Heart right ventricle (tissue), 16 donors: Measurements from ENCODE around the gene NOSIP. TPM values are rescaled to one million over a fixed set of nuclear protein-coding genes. Genes with fewer than 3 reads are reported as not detected.

ENCODE experiments used
- ATAC-seq, 8 donors: fragments of 200-7000 bp; cut with Tn5 transposase; one replicate each; pipeline ENCODE4 v1.9.1; 2020; ENCODE audit warnings: mild to moderate bottlenecking in 8 of 8, moderate library complexity in 8 of 8, moderate number of reproducible peaks in 1 of 8
- DNase-seq, 2 donors: peaks; one replicate each; pipeline ENCODE4 v3.0.0-alpha.2; 2020
- H3K27ac ChIP-seq, 10 donors: fragments of 200-600 bp; sonication (generic) in 2 of 10; one replicate each; pipeline versions ENCODE4 v1.5.0 to v1.8.0; 2020 to 2022; ENCODE audit warnings: mild to moderate bottlenecking in 3 of 10
- H3K27me3 ChIP-seq, 7 donors: fragments of 200-600 bp; one replicate each; pipeline ENCODE4 v1.8.0; 2021 to 2022; ENCODE audit warnings: mild to moderate bottlenecking in 2 of 7
- H3K36me3 ChIP-seq, 9 donors: fragments of 200-600 bp; sonication (generic) in 1 of 9; one replicate each; pipeline versions ENCODE4 v1.5.0 to v1.8.0; 2020 to 2022; ENCODE audit warnings: mild to moderate bottlenecking in 2 of 9
- H3K4me1 ChIP-seq, 9 donors: fragments of 200-600 bp; sonication (generic) in 1 of 9; one replicate each; pipeline versions ENCODE4 v1.5.0 to v1.8.0; 2020 to 2022; ENCODE audit warnings: mild to moderate bottlenecking in 4 of 9
- H3K4me3 ChIP-seq, 10 donors: fragments of 200-600 bp; sonication (generic) in 2 of 10; one replicate each; pipeline versions ENCODE4 v1.5.0 to v1.8.0; 2020 to 2022; ENCODE audit warnings: mild to moderate bottlenecking in 7 of 10, moderate library complexity in 2 of 10
- H3K9me3 ChIP-seq, 11 donors: fragments of 200-600 bp in 10 of 11; sonication (generic) in 2 of 11; one replicate each; pipeline versions ENCODE4 v1.5.0 to v1.8.0; 2013 to 2022; ENCODE audit warnings: mild to moderate bottlenecking in 2 of 11, control low read depth in 1 of 11, moderate library complexity in 1 of 11
- WGBS, 2 donors: extraction: QIAGEN DNeasy Blood & Tissue Kit; methylation state at CpG; one replicate each; pipeline ENCODE4 v1.1.7; 2013; ENCODE audit warnings: inconsistent platforms in 1 of 2; 5-methylcytosine and 5-hydroxymethylcytosine counted together
- intact Hi-C, 10 donors: fragments of 100-400 bp; cut with DNase I; formaldehyde crosslinking; loops; one replicate each; pipeline versions ENCODE4 v1.11.1 to v1.14.2; 2022
- polyA plus RNA-seq, 2 donors: library from polyadenylated mRNA; stranded (reverse); fragments of 200-250 nt; gene quantifications; one replicate each; pipeline ENCODE4 v1.2.3, GENCODE V29; 2013
- total RNA-seq, 10 donors: library from RNA; stranded (reverse); fragmentation: NEBNext Ultra II Directional in 3 of 10; extraction: Animal tissue kit (Norgen Biotek cat#: 25700) in 3 of 10; gene quantifications; one replicate each; pipeline versions ENCODE4 v1.2.1 to v1.2.4, GENCODE V29; 2021 to 2023
- TF ChIP-seq, protein P1 (sequence below), 9 donors: fragments of 200-600 bp; sonication (generic) in 2 of 9; IDR thresholded peaks; one replicate each; pipeline versions ENCODE4 v1.5.0 to v1.8.0; 2021 to 2022; ENCODE audit warnings: antibody characterized with exemption in 9 of 9, mild to moderate bottlenecking in 5 of 9, moderate library complexity in 1 of 9
- donor health status: Arrhythmogenic right ventricular cardiomyopathy.
- donor health status: ischemic (EF 13 %, LVEDD 7.1; RV severe dilation, severe dysfunction).
- donor health status: healthy with polysubstance abuse.
- donor health status: DM: no; HTN: yes; CAD: no.
- donor health status: DM: no; HTN: no; CAD: no.
- donor health status: ischemic (EF 25% LVEDD 6.9; RV normal size, moderate dysfunction).
- donor health status: ischemic (EF 25% LVEDD 5.7; RV mildly dilated, moderate dysfunction).
- donor health status: healthy.
- donor health status: DM: yes; HTN: yes; CAD: no.
- donor health status: Ischemic cardiomyopathy.
- donor health status: ischemic (EF 35%, LVEDD 5.7; RV mildly dilated, moderate dysfunction).
- donor health status: nonischemic (EF 11% LVEDD 7.7; RV severe dilation, severe dysfunction).
- donor health status: DM: yes; HTN: yes; CAD: no.
- donor health status: PGD.
- donor health status: ischemic (EF 29% LVEDD 5.4; RV normal size, mild dysfunction).
- donor health status: nonischemic (EF 23%, LVEDD 6.1; RV moderate dilation, normal function).

The NOSIP gene
- total and polyA plus RNA-seq, 12 donors, result 38.0 to 120 (median 46.6) TPM

GRCh38 chr19:49590071-49590970 lies 10.0 kb upstream of the NOSIP start:
- Histone ChIP-seq H3K27ac (peak overlapping the region; percentile 76 to 98 (median 92)), H3K4me3 (peak overlapping the region; percentile 65 to 89 (median 81)), H3K36me3 (peaks cover 0 to 20% (median 11%) of the 10 kb centered on the region in 9 donors), H3K4me1 (peaks cover 6 to 37% (median 22%) of the 10 kb centered on the region in 9 donors), H3K9me3 (no peaks in the 10 kb centered on the region), H3K27me3 (no peaks in the 10 kb centered on the region)
- 0% methylated on average over 58 of the region's 58 CpGs for WGBS, 2 donors
- intact Hi-C loops, result loop anchor here in 8 of 10 donors (1.0 to 10.0 kb wide), 8 partner anchors 47 to 87 kb away; partner anchors contain the start of genes BCL2L12 (in 3 of the 8), IRF3 (in 3 of the 8), PRMT1 (in 3 of the 8) and RRAS (in 3 of the 8)
- ATAC-seq (peak; percentile 79 to 91 (median 88)), DNase-seq (peak; percentile 94 to 95)
- TF ChIP-seq, protein P1, sequence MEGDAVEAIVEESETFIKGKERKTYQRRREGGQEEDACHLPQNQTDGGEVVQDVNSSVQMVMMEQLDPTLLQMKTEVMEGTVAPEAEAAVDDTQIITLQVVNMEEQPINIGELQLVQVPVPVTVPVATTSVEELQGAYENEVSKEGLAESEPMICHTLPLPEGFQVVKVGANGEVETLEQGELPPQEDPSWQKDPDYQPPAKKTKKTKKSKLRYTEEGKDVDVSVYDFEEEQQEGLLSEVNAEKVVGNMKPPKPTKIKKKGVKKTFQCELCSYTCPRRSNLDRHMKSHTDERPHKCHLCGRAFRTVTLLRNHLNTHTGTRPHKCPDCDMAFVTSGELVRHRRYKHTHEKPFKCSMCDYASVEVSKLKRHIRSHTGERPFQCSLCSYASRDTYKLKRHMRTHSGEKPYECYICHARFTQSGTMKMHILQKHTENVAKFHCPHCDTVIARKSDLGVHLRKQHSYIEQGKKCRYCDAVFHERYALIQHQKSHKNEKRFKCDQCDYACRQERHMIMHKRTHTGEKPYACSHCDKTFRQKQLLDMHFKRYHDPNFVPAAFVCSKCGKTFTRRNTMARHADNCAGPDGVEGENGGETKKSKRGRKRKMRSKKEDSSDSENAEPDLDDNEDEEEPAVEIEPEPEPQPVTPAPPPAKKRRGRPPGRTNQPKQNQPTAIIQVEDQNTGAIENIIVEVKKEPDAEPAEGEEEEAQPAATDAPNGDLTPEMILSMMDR (IDR thresholded peaks at IDR 0.05), result peak in 3 of 9 donors; percentile 10 to 25 (median 25)

- TF ChIP-seq, protein P1 (IDR thresholded peaks at IDR 0.05), result no peak
- Histone ChIP-seq H3K4me3 (peak overlapping the region in 4 of 10 donors; percentile 74 to 86 (median 82)), H3K27ac (peak overlapping the region in 9 of 10 donors; percentile 85 to 98 (median 92)), H3K27me3 (no peaks in the 10 kb centered on the region), H3K9me3 (no peaks in the 10 kb centered on the region), H3K36me3 (peaks cover 0 to 11% (median 7%) of the 10 kb centered on the region in 9 donors), H3K4me1 (peaks cover 6 to 37% (median 21%) of the 10 kb centered on the region in 9 donors)
- intact Hi-C loops, result loop anchor here in 1 of 10 donors (10.0 kb wide), 1 partner anchor 85 kb away; the partner anchor contains the start of gene PRMT1
- no peak for DNase-seq
- 61 to 70% methylated on average over 5 of the region's 5 CpGs for WGBS, 2 donors
- no peak for ATAC-seq
Measured at GRCh38 chr19:49589502-49589905, 9.1 kb upstream of the NOSIP start.

- H3K27ac ChIP-seq, result no peak overlapping the region
- DNase-seq, result no peak
- peaks cover 4 to 29% (median 13%) of the 10 kb centered on the region in 9 donors for H3K4me1 ChIP-seq
- TF ChIP-seq, protein P1 (IDR thresholded peaks at IDR 0.05), result no peak
- no peaks in the 10 kb centered on the region for H3K9me3 ChIP-seq
- no peak overlapping the region for H3K4me3 ChIP-seq
- intact Hi-C loops, result loop anchor here in 1 of 10 donors (10.0 kb wide), 1 partner anchor 86 kb away; the partner anchor contains the start of gene PRMT1
- WGBS, 2 donors, result 64 to 67% methylated on average over 18 of the region's 18 CpGs
- H3K36me3 ChIP-seq, result peaks cover 0 to 2% (median 0%) of the 10 kb centered on the region in 9 donors
- H3K27me3 ChIP-seq, result no peaks in the 10 kb centered on the region
- no peak for ATAC-seq
Measured at GRCh38 chr19:49588365-49589122, 8.2 kb upstream of the NOSIP start.

- 83 to 87% methylated on average over 8 of the region's 8 CpGs for WGBS, 2 donors
Measured at GRCh38 chr19:49587227-49587626, 6.9 kb upstream of the NOSIP start.

More at GRCh38 chr19:49587227-49587626, 6.9 kb upstream of the NOSIP start:
- H3K4me1 ChIP-seq, result peaks cover 0 to 17% (median 3%) of the 10 kb centered on the region in 9 donors
- H3K4me3 ChIP-seq, result no peak overlapping the region
- no peaks in the 10 kb centered on the region for H3K27me3 ChIP-seq
- intact Hi-C loops, result loop anchor here in 1 of 10 donors (10.0 kb wide), 1 partner anchor 88 kb away; the partner anchor contains the start of gene PRMT1
- H3K9me3 ChIP-seq, result no peaks in the 10 kb centered on the region
- TF ChIP-seq, protein P1 (IDR thresholded peaks at IDR 0.05), result no peak
- H3K36me3 ChIP-seq, result no peaks in the 10 kb centered on the region
- DNase-seq, result no peak
- no peak for ATAC-seq
- H3K27ac ChIP-seq, result no peak overlapping the region
